BJ (cell line): Measurements from ENCODE around the gene TMEM238L. TPM values are rescaled to one million over a fixed set of nuclear protein-coding genes. Genes with fewer than 3 reads are reported as not detected.

Experiments
- CTCF ChIA-PET: fragments of 350-600 bp; formaldehyde crosslinking; extraction: SDS; loops from one replicate; lab custom pipeline; 2021; ENCODE audit warnings: antibody characterized with exemption, inconsistent platforms; lab: Yijun Ruan, JAX
- POLR2A ChIA-PET: fragments of 300-600 bp; sonication (Branson Sonifier 250); formaldehyde crosslinking; extraction: SDS; loops from one replicate; lab custom pipeline; 2021; ENCODE audit warnings: antibody characterized with exemption; lab: Charles Lee
- DNase-seq: peaks from one replicate; pipeline ENCODE4 v3.0.0-alpha.2; 2011; ENCODE audit warnings: low read depth
- H3K27me3 ChIP-seq: 2 replicates; pipeline ENCODE4 v1.6.0; 2011; ENCODE audit warnings: low read length; ENCODE audit not compliant: control insufficient read depth, insufficient read depth
- H3K36me3 ChIP-seq: 2 replicates; pipeline ENCODE4 v1.5.1; 2011; ENCODE audit warnings: low read length; ENCODE audit not compliant: control insufficient read depth, insufficient read depth
- H3K4me3 ChIP-seq: 2 replicates; pipeline ENCODE4 v1.5.1; 2011; ENCODE audit warnings: low read depth, mild to moderate bottlenecking, control low read depth, low read length
- CTCF ChIP-seq: IDR thresholded peaks from 2 replicates; pipeline ENCODE4 v1.5.1; 2011; ENCODE audit warnings: low read depth, mild to moderate bottlenecking, control low read depth, inconsistent platforms, low read length, moderate library complexity; ENCODE audit not compliant: insufficient read depth
- polyA plus RNA-seq: library from polyadenylated mRNA; depleted of rRNA; stranded (reverse); fragments of >200 nt; gene quantifications from 2 replicates; pipeline ENCODE4 v1.2.3, GENCODE V29; 2011

The TMEM238L gene
- polyA plus RNA-seq, 1 experiment: not detected

GRCh38 chr17:10755592-10756127 is 48.2 kb downstream of the TMEM238L start:
- ChIA-PET POLR2A (no interaction called here), CTCF (no interaction called here)
- Histone ChIP-seq H3K36me3 (no peaks in the 10 kb centered on the region), H3K4me3 (no peak overlapping the region), H3K27me3 (no peaks in the 10 kb centered on the region)
- no peak for TF ChIP-seq CTCF
- DNase-seq: no peak

DNA sequence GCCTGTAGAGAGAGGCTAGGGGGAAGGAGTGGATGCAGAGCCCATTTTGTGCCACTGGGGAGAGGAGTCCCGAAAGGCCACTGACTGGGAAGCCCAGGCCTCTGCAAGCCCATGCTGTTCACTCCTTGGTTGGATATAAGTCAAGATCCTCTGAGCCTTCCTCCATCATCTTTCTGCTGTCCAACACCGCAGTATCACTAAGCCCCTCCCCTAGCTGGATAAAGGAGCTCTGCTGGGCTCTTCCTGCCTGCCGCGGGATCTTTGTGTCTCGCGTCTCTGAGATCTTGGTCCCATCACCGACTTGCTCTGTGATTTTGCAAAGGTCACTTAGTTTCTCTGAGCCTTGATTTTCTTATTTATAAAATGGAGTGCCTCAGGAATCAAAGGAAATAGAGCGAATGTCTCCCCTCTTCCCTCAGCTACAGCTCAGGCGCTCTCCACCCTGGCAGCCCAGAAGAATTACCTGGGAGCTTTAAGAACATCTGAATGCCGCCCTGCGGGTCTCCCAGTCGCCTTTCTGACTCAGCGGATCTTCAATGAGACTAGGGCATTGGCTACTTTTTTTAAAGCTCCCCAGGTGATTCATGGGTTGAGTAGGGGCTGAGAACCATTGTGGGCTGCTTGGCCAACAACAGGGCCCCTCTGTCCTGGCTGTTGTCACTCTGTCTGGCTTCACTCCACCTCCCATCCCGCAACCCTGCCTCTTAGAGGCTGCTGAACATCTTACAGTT is 48.9 kb downstream of the TMEM238L start:
- no peak for TF ChIP-seq CTCF
- Histone ChIP-seq H3K36me3 (no peaks in the 10 kb centered on the region), H3K4me3 (no peak overlapping the region), H3K27me3 (no peaks in the 10 kb centered on the region)
- no peak for DNase-seq
- ChIA-PET CTCF (interaction anchor here (1.4 to 3.1 kb wide), 2 partner anchors 13 to 18 kb away, joined by 3 to 10 read pairs; no protein-coding TSS in a partner anchor), POLR2A (no interaction called here)

- no peak for DNase-seq
- ChIA-PET POLR2A (no interaction called here), CTCF (interaction anchor here (1.4 to 3.1 kb wide), 2 partner anchors 12 to 17 kb away, joined by 3 to 10 read pairs; no protein-coding TSS in a partner anchor)
Measured at GRCh38 chr17:10754109-10754508, 49.8 kb downstream of the TMEM238L start.

DNA sequence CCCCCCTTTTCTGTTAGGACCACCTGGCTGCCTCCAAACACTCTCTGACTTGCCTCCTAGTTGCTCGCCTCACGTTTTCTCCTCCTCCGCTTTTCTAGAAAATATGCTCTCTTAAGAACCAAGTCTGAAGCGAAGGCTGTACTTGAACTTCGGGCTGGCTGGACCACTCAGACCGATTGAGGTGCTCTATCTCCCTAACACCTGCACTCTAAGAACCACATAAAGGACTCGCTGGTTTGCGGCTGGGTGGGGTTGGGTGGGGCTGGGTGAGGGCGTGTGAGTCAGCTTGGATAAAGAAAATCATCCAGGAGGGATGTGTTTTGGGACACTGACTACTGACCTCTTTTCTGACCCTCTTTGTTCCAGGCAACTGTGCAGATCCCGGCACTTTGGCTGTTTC is 51.2 kb downstream of the TMEM238L start:
- POLR2A ChIA-PET: no interaction called here
- CTCF ChIA-PET: interaction anchor here (1.3 to 3.1 kb wide), 2 partner anchors 15 to 106 kb away, joined by 3 to 10 read pairs; no protein-coding TSS in a partner anchor
- peaks cover 2% of the 10 kb centered on the region for H3K27me3 ChIP-seq
- TF ChIP-seq CTCF: no peak
- no peaks in the 10 kb centered on the region for H3K36me3 ChIP-seq
- no peak for DNase-seq
- H3K4me3 ChIP-seq: no peak overlapping the region

More at GRCh38 chr17:10754109-10754508, 49.8 kb downstream of the TMEM238L start:
- Histone ChIP-seq H3K36me3 (no peaks in the 10 kb centered on the region), H3K4me3 (no peak overlapping the region), H3K27me3 (no peaks in the 10 kb centered on the region)
- peak; percentile 44 for TF ChIP-seq CTCF

GRCh38 chr17:10751563-10751962 is 52.3 kb downstream of the TMEM238L start:
- ChIA-PET CTCF (interaction anchor here (1.0 to 1.4 kb wide), 2 partner anchors 14 to 16 kb away, joined by 3 to 5 read pairs; no protein-coding TSS in a partner anchor), POLR2A (no interaction called here)
- TF ChIP-seq CTCF: no peak

More at GRCh38 chr17:10751563-10751962, 52.3 kb downstream of the TMEM238L start:
- Histone ChIP-seq H3K36me3 (no peaks in the 10 kb centered on the region), H3K4me3 (no peak overlapping the region), H3K27me3 (peaks cover 4% of the 10 kb centered on the region)
- DNase-seq: no peak
